Endothelial cell (in vitro differentiated cells): ENCODE data around the gene COL5A1. TPM values are rescaled to one million over a fixed set of nuclear protein-coding genes. Genes with fewer than 3 reads are reported as not detected.

Experiments used
- DNase-seq: peaks from one replicate; pipeline ENCODE4 v3.0.0; 2021; ENCODE audit warnings: low spot score
- H3K27ac Mint-ChIP-seq: one replicate; pipeline ENCODE4 v1.8.0; 2021; ENCODE audit warnings: mixed read lengths, inconsistent platforms; ENCODE audit not compliant: unreplicated experiment
- H3K27me3 Mint-ChIP-seq: one replicate; pipeline ENCODE4 v1.8.0; 2021; ENCODE audit warnings: mild to moderate bottlenecking, moderate library complexity, mixed read lengths, inconsistent platforms; ENCODE audit not compliant: unreplicated experiment
- H3K36me3 Mint-ChIP-seq: one replicate; pipeline ENCODE4 v1.8.0; 2021; ENCODE audit warnings: mild to moderate bottlenecking, low read depth, mixed read lengths, inconsistent platforms; ENCODE audit not compliant: unreplicated experiment
- H3K4me1 Mint-ChIP-seq: one replicate; pipeline ENCODE4 v1.8.0; 2021; ENCODE audit warnings: mild to moderate bottlenecking, mixed read lengths, inconsistent platforms; ENCODE audit not compliant: unreplicated experiment
- H3K4me3 Mint-ChIP-seq: one replicate; pipeline ENCODE4 v1.8.0; 2021; ENCODE audit warnings: mild to moderate bottlenecking, mixed read lengths, inconsistent platforms; ENCODE audit not compliant: unreplicated experiment
- H3K9me3 Mint-ChIP-seq: one replicate; pipeline ENCODE4 v1.8.0; 2021; ENCODE audit warnings: mixed read lengths, inconsistent platforms; ENCODE audit not compliant: unreplicated experiment
- CTCF ChIP-seq: fragments of 200-600 bp; sonication (generic); IDR thresholded peaks from one replicate; pipeline ENCODE4 v1.5.0; 2021; ENCODE audit warnings: antibody characterized with exemption; ENCODE audit not compliant: unreplicated experiment
- total RNA-seq: library from RNA; stranded (reverse); fragmentation: NEBNext Ultra II Directional; extraction: Animal tissue kit (Norgen Biotek cat#: 25700); gene quantifications from one replicate; pipeline ENCODE4 v1.2.1, GENCODE V29; 2021; ENCODE audit not compliant: unreplicated experiment

COL5A1 gene
- total RNA-seq, 1 donor from 2014 or later, result 24.3 TPM

- Mint-ChIP-seq H3K36me3 (no peaks in the 10 kb centered on the region), H3K27me3 (peaks cover 6% of the 10 kb centered on the region), H3K4me1 (no peaks in the 10 kb centered on the region), H3K9me3 (no peaks in the 10 kb centered on the region), H3K4me3 (no peak overlapping the region), H3K27ac (no peak overlapping the region)
- no peak for DNase-seq
- no peak for TF ChIP-seq CTCF
These were observed 183.0 kb downstream of the COL5A1 start for GRCh38 chr9:134824583-134824982.

- DNase-seq, result no peak
- H3K4me3 Mint-ChIP-seq, result no peak overlapping the region
- no peaks in the 10 kb centered on the region for H3K4me1 Mint-ChIP-seq
- no peaks in the 10 kb centered on the region for H3K36me3 Mint-ChIP-seq
- no peak overlapping the region for H3K27ac Mint-ChIP-seq
- H3K27me3 Mint-ChIP-seq, result peaks cover 6% of the 10 kb centered on the region
- no peak for TF ChIP-seq CTCF
- H3K9me3 Mint-ChIP-seq, result no peaks in the 10 kb centered on the region
These were observed 183.4 kb downstream of the COL5A1 start for GRCh38 chr9:134825025-134825424.

GRCh38 chr9:134826336-134827285, 185.0 kb downstream of the COL5A1 start:
- Mint-ChIP-seq H3K36me3 (peaks cover 4% of the 10 kb centered on the region), H3K4me3 (no peak overlapping the region), H3K27me3 (peaks cover 3% of the 10 kb centered on the region), H3K4me1 (no peaks in the 10 kb centered on the region), H3K27ac (peak overlapping the region; percentile 31), H3K9me3 (no peaks in the 10 kb centered on the region)
- no peak for TF ChIP-seq CTCF
- DNase-seq, result no peak

- Mint-ChIP-seq H3K9me3 (no peaks in the 10 kb centered on the region), H3K27me3 (peaks cover 3% of the 10 kb centered on the region), H3K4me3 (no peak overlapping the region), H3K36me3 (peaks cover 4% of the 10 kb centered on the region), H3K27ac (no peak overlapping the region), H3K4me1 (no peaks in the 10 kb centered on the region)
- TF ChIP-seq CTCF, result no peak
- no peak for DNase-seq
These were observed 186.0 kb downstream of the COL5A1 start for GRCh38 chr9:134827559-134827958.

- Mint-ChIP-seq H3K27me3 (peaks cover 3% of the 10 kb centered on the region), H3K4me1 (no peaks in the 10 kb centered on the region), H3K27ac (no peak overlapping the region), H3K9me3 (no peaks in the 10 kb centered on the region), H3K36me3 (peaks cover 4% of the 10 kb centered on the region), H3K4me3 (no peak overlapping the region)
- no peak for DNase-seq
- no peak for TF ChIP-seq CTCF
These were observed 186.4 kb downstream of the COL5A1 start for GRCh38 chr9:134827993-134828392.
